GM12878 (cell line): ENCODE measurements around the gene DLG1.

Source experiments
- BHLHE40 ChIP-seq, 2 experiments: fragments of 450-650 bp in 1 of 2; IDR thresholded peaks; 2 replicates each; pipeline ENCODE4 v1.6.1; 2011 to 2017; ENCODE audit warnings: low read depth in 2 of 2, borderline replicate concordance in 1 of 2, improper control_type of control experiment in 1 of 2, low read length in 1 of 2, mild to moderate bottlenecking in 1 of 2
- CHD1 ChIP-seq: IDR thresholded peaks from 2 replicates; pipeline ENCODE4 v1.6.1; 2012; ENCODE audit warnings: low read depth, low read length, improper control_type of control experiment
- CUX1 ChIP-seq: IDR thresholded peaks from 2 replicates; pipeline ENCODE4 v1.6.1; 2012; ENCODE audit warnings: improper control_type of control experiment, low read depth, low read length; ENCODE audit not compliant: insufficient replicate concordance
- POLR2A ChIP-seq: IDR thresholded peaks from 2 replicates; pipeline ENCODE4 v1.6.1; 2011; ENCODE audit warnings: low read depth, mild to moderate bottlenecking, low read length
- TCF7 ChIP-seq: IDR thresholded peaks from 2 replicates; pipeline ENCODE4 v1.6.1; 2014; ENCODE audit warnings: antibody characterized with exemption, borderline replicate concordance
- TF ChIP-seq, protein P1 (sequence below), 3 experiments: IDR thresholded peaks in 2 of 3; conservative IDR thresholded peaks in 1 of 3; 2 replicates each; pipeline ENCODE4 v1.5.1; 2011; ENCODE audit warnings: low read depth in 3 of 3, low read length in 3 of 3, mild to moderate bottlenecking in 3 of 3, control low read depth in 2 of 3, moderate library complexity in 2 of 3, inconsistent platforms in 1 of 3, mixed read lengths in 1 of 3; ENCODE audit not compliant: control insufficient read depth in 2 of 3, insufficient read depth in 1 of 3; ENCODE audit errors: extremely low read depth in 1 of 3

DNA sequence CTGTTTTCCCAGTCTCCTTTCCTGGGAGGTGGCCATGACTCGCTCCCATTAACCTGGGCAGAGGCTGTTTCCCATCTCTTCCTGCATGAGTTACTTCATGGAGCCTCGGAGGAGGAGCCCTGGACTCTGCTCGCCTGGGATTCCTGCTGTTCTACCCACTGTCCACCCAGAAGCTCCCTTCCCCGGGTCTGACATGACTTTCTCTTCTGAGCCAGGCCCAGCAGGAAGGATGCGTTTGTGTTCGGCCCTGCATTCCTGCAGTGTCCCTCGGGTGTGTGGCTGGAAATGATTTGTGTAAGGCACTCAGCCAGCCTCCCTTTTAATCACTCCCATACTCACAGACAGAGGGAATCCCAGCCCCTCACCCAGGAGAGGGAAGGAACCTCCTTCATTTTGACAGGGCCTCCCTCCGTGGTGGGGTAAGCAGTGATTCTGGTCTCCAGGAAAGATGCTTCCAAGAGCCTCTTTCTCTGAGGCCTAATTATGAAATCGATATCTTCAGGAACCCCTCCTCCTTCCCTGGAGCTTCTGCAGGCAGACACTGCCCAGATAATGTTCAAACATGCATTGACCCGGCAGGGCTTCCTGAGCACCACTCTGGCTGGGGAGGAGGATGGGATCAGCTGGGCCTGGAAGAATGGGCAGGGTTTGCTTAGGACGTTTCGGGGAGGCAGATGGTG is 41.6 kb upstream of the DLG1 start:
- TF ChIP-seq POLR2A (no peak), TCF7 (no peak), BHLHE40 (IDR thresholded peaks at IDR 0.05; ENCODE audit: borderline replicate concordance in 1 of 2, low read depth in 2 of 2, low read length in 1 of 2) (no peak), CHD1 (no peak), CUX1 (no peak)
- TF ChIP-seq, protein P1, sequence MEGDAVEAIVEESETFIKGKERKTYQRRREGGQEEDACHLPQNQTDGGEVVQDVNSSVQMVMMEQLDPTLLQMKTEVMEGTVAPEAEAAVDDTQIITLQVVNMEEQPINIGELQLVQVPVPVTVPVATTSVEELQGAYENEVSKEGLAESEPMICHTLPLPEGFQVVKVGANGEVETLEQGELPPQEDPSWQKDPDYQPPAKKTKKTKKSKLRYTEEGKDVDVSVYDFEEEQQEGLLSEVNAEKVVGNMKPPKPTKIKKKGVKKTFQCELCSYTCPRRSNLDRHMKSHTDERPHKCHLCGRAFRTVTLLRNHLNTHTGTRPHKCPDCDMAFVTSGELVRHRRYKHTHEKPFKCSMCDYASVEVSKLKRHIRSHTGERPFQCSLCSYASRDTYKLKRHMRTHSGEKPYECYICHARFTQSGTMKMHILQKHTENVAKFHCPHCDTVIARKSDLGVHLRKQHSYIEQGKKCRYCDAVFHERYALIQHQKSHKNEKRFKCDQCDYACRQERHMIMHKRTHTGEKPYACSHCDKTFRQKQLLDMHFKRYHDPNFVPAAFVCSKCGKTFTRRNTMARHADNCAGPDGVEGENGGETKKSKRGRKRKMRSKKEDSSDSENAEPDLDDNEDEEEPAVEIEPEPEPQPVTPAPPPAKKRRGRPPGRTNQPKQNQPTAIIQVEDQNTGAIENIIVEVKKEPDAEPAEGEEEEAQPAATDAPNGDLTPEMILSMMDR (IDR thresholded peaks at IDR 0.05 in 2 of 3, conservative IDR thresholded peaks at IDR 0.05 in 1 of 3; ENCODE audit: control insufficient read depth in 2 of 3, extremely low read depth in 1 of 3, insufficient read depth in 1 of 3, low read depth in 3 of 3, low read length in 3 of 3): no peak
